IPS-NIHi11 (cell line): ENCODE data around the gene TULP1.
A peak's percentile ranks its signal among the peaks of the same experiment; 100 is the strongest.

Source experiments
- DNase-seq: peaks from one replicate; pipeline ENCODE4 v3.0.0; 2012; ENCODE audit warnings: mixed read lengths, low spot score

TULP1 gene

GRCh38 chr6:35496841-35497570, 15.7 kb downstream of the TULP1 start, which contains the start of gene TEAD3:
TEAD3 (minus strand) TSS chr6:35497079.
- peak; percentile 96 for DNase-seq

GRCh38 chr6:35496036-35496840, 16.5 kb downstream of the TULP1 start:
- DNase-seq, result no peak

- DNase-seq, result no peak
These were observed 17.2 kb downstream of the TULP1 start for GRCh38 chr6:35495258-35496035.

- no peak for DNase-seq
These were observed 18.5 kb downstream of the TULP1 start for GRCh38 chr6:35494161-35494563.

GRCh38 chr6:35493307-35493983, 19.3 kb downstream of the TULP1 start:
- no peak for DNase-seq

- DNase-seq, result no peak
These were observed 19.8 kb downstream of the TULP1 start for GRCh38 chr6:35492974-35493284.

- no peak for DNase-seq
These were observed 20.3 kb downstream of the TULP1 start for GRCh38 chr6:35492258-35492973.

GRCh38 chr6:35491558-35492257, 21.0 kb downstream of the TULP1 start:
- DNase-seq, result no peak

- DNase-seq, result no peak
These were observed 21.7 kb downstream of the TULP1 start for GRCh38 chr6:35490821-35491557.

GRCh38 chr6:35489995-35490791, 22.5 kb downstream of the TULP1 start:
- DNase-seq, result peak; percentile 77

GRCh38 chr6:35489066-35489465, 23.6 kb downstream of the TULP1 start:
- DNase-seq, result no peak

- DNase-seq, result no peak
These were observed 24.2 kb downstream of the TULP1 start for GRCh38 chr6:35488517-35488862.

- DNase-seq, result no peak
These were observed 24.8 kb downstream of the TULP1 start for GRCh38 chr6:35487658-35488516.

GRCh38 chr6:35486005-35486925, 26.4 kb downstream of the TULP1 start:
- peak; percentile 74 for DNase-seq

GRCh38 chr6:35485402-35485877, 27.3 kb downstream of the TULP1 start:
- peak; percentile 79 for DNase-seq

- DNase-seq, result peak; percentile 38
These were observed 27.7 kb downstream of the TULP1 start for GRCh38 chr6:35484921-35485392.
